GM12878 (cell line): Measurements from ENCODE around the gene LEMD1. TPM values are rescaled to one million over a fixed set of nuclear protein-coding genes. Genes with fewer than 3 reads are reported as not detected.

Experiments used
- ATF7 ChIP-seq: fragments of 450-650 bp; IDR thresholded peaks from 2 replicates; pipeline ENCODE4 v1.6.1; 2016; ENCODE audit warnings: low read depth, mild to moderate bottlenecking
- CBFB ChIP-seq: IDR thresholded peaks from 2 replicates; pipeline ENCODE4 v1.6.1; 2016; ENCODE audit warnings: antibody characterized with exemption, low read depth
- CHD2 ChIP-seq: IDR thresholded peaks from 2 replicates; pipeline ENCODE4 v1.6.1; 2011; ENCODE audit warnings: low read depth, low read length, improper control_type of control experiment, borderline replicate concordance
- EED ChIP-seq: sonication (generic); IDR thresholded peaks from 2 replicates; pipeline ENCODE4 v1.6.1; 2016; ENCODE audit warnings: antibody characterized with exemption, low read depth
- FOS ChIP-seq: IDR thresholded peaks from 3 replicates; pipeline ENCODE4 v1.6.1; 2011; ENCODE audit warnings: borderline replicate concordance; ENCODE audit not compliant: insufficient read length; ENCODE audit errors: extremely low read depth
- GATAD2B ChIP-seq: fragments of 450-650 bp; conservative IDR thresholded peaks from 2 replicates; pipeline ENCODE4 v1.6.1; 2017; ENCODE audit warnings: low read depth, mild to moderate bottlenecking, moderate library complexity
- HCFC1 ChIP-seq: fragments of 150-350 bp; IDR thresholded peaks from 2 replicates; pipeline ENCODE4 v1.6.1; 2014; ENCODE audit warnings: low read length
- HDAC6 ChIP-seq: fragments of 200-600 bp; sonication (generic); IDR thresholded peaks from one replicate; pipeline ENCODE4 v1.8.0; 2017; ENCODE audit warnings: antibody characterized with exemption; ENCODE audit not compliant: unreplicated experiment
- PKNOX1 ChIP-seq: fragments of 450-650 bp; IDR thresholded peaks from 2 replicates; pipeline ENCODE4 v1.6.1; 2016; ENCODE audit warnings: mild to moderate bottlenecking
- PML ChIP-seq: IDR thresholded peaks from 2 replicates; pipeline ENCODE4 v1.6.1; 2012; ENCODE audit warnings: low read length, inconsistent platforms
- POLR2A ChIP-seq: IDR thresholded peaks from 2 replicates; pipeline ENCODE4 v1.6.1; 2011; ENCODE audit warnings: low read depth, mild to moderate bottlenecking, low read length
- RAD21 ChIP-seq: IDR thresholded peaks from 2 replicates; pipeline ENCODE4 v1.6.1; 2011; ENCODE audit warnings: mild to moderate bottlenecking, low read depth, low read length, moderate library complexity; ENCODE audit not compliant: insufficient read depth
- SIN3A ChIP-seq: IDR thresholded peaks from 2 replicates; pipeline ENCODE4 v1.6.1; 2012; ENCODE audit warnings: low read depth, low read length, improper control_type of control experiment
- SP1 ChIP-seq: IDR thresholded peaks from one replicate; pipeline ENCODE4 v1.6.1; 2011; ENCODE audit warnings: low read depth, low read length
- SPI1 ChIP-seq: IDR thresholded peaks from 2 replicates; pipeline ENCODE4 v1.6.1; 2011; ENCODE audit warnings: low read depth, mild to moderate bottlenecking, low read length, moderate library complexity, borderline replicate concordance; ENCODE audit not compliant: insufficient read depth
- TCF7 ChIP-seq: IDR thresholded peaks from 2 replicates; pipeline ENCODE4 v1.6.1; 2014; ENCODE audit warnings: antibody characterized with exemption, borderline replicate concordance
- ZSCAN29 ChIP-seq: fragments of 450-650 bp; IDR thresholded peaks from 2 replicates; pipeline ENCODE4 v1.6.1; 2017; ENCODE audit warnings: mild to moderate bottlenecking, moderate library complexity
- polyA plus RNA-seq, 11 experiments: library from polyadenylated mRNA; depleted of rRNA in 4 of 11; unstranded in 6 of 11; stranded (reverse) in 5 of 11; fragments of >200 nt; fragmentation: Nextera tagmentation in 4 of 11; fragmentation: Illumina TruSeq in 1 of 11; extraction: Ambion mirVana in 4 of 11; extraction: Trizol in 1 of 11; gene quantifications; 1 replicate in 1 of 11; 2 replicates in 10 of 11; pipeline versions ENCODE4 v1.2.1 to v1.2.3, GENCODE V29; 2011 to 2016; ENCODE audit warnings: inconsistent platforms in 2 of 11, missing spikeins in 2 of 11, low read depth in 1 of 11
- total RNA-seq, 4 experiments: library from RNA; depleted of rRNA in 3 of 4; stranded (reverse); fragments of >200 nt in 3 of 4; fragmentation: Illumina TruSeq in 1 of 4; extraction: Trizol in 1 of 4; gene quantifications; 2 replicates each; pipeline versions ENCODE4 v1.2.1 to v1.2.3, GENCODE V29; 2013 to 2021
- TF ChIP-seq, protein P1 (sequence below): IDR thresholded peaks from 2 replicates; pipeline ENCODE4 v1.6.1; 2011; ENCODE audit warnings: low read depth, mild to moderate bottlenecking, low read length, moderate library complexity, borderline replicate concordance; ENCODE audit errors: extremely low read depth
- TF ChIP-seq, protein P2 (sequence below): fragments of 450-650 bp; IDR thresholded peaks from 2 replicates; pipeline ENCODE4 v1.6.1; 2017; ENCODE audit warnings: mild to moderate bottlenecking
- TF ChIP-seq, protein P3 (sequence below): fragments of 450-650 bp; formaldehyde crosslinking; IDR thresholded peaks from 2 replicates; pipeline ENCODE4 v1.4.0; 2022; ENCODE audit warnings: mild to moderate bottlenecking, moderate library complexity

LEMD1 gene
- total and polyA plus RNA-seq, 10 of the 15 experiments (the other 5 are each of a cell fraction or from before 2014, with no cell fraction given), result 0.19 to 1.2 (median 0.26) TPM; not detected in 7

GRCh38 chr1:205440476-205441317 lies 18.8 kb upstream of the LEMD1 start (continued):
- TF ChIP-seq, protein P1, sequence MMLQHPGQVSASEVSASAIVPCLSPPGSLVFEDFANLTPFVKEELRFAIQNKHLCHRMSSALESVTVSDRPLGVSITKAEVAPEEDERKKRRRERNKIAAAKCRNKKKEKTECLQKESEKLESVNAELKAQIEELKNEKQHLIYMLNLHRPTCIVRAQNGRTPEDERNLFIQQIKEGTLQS, result no peak
- TF ChIP-seq HDAC6 (no peak), CBFB (no peak), CHD2 (no peak), PML (no peak), SP1 (no peak), FOS (no peak), PKNOX1 (0 out of 2 replicates have a peak, but pooled peaks have one; percentile 3), TCF7 (no peak), EED (peak; percentile 54), POLR2A (peak; percentile 55; the same call in 1 of the 2 replicates), SPI1 (peak; percentile 39; the same call in 1 of the 2 replicates), ZSCAN29 (no peak), ATF7 (peak; percentile 54), HCFC1 (no peak), GATAD2B (0 out of 2 replicates have a peak, but pooled peaks have one; percentile 10), SIN3A (no peak), RAD21 (no peak)
- TF ChIP-seq, protein P2, sequence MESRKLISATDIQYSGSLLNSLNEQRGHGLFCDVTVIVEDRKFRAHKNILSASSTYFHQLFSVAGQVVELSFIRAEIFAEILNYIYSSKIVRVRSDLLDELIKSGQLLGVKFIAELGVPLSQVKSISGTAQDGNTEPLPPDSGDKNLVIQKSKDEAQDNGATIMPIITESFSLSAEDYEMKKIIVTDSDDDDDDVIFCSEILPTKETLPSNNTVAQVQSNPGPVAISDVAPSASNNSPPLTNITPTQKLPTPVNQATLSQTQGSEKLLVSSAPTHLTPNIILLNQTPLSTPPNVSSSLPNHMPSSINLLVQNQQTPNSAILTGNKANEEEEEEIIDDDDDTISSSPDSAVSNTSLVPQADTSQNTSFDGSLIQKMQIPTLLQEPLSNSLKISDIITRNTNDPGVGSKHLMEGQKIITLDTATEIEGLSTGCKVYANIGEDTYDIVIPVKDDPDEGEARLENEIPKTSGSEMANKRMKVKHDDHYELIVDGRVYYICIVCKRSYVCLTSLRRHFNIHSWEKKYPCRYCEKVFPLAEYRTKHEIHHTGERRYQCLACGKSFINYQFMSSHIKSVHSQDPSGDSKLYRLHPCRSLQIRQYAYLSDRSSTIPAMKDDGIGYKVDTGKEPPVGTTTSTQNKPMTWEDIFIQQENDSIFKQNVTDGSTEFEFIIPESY, result no peak
- TF ChIP-seq, protein P3, sequence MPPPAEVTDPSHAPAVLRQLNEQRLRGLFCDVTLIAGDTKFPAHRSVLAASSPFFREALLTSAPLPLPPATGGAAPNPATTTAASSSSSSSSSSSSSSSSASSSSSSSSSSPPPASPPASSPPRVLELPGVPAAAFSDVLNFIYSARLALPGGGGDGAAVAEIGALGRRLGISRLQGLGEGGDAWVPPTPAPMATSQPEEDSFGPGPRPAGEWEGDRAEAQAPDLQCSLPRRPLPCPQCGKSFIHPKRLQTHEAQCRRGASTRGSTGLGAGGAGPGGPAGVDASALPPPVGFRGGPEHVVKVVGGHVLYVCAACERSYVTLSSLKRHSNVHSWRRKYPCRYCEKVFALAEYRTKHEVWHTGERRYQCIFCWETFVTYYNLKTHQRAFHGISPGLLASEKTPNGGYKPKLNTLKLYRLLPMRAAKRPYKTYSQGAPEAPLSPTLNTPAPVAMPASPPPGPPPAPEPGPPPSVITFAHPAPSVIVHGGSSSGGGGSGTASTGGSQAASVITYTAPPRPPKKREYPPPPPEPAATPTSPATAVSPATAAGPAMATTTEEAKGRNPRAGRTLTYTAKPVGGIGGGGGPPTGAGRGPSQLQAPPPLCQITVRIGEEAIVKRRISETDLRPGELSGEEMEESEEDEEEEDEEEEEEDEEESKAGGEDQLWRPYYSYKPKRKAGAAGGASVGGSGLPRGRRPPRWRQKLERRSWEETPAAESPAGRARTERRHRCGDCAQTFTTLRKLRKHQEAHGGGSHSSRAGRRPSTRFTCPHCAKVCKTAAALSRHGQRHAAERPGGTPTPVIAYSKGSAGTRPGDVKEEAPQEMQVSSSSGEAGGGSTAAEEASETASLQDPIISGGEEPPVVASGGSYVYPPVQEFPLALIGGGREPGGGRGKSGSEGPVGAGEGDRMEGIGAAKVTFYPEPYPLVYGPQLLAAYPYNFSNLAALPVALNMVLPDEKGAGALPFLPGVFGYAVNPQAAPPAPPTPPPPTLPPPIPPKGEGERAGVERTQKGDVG, result no peak
